Measurements from ENCODE around the gene FMNL1.

Gene FMNL1

GRCh38 chr17:45221081-45222013, at the start of gene FMNL1:
TSS of gene FMNL1 (plus strand) at chr17:45221885. CDS start at chr17:45222125, 240 bp downstream.
- DNase-seq: peak; percentile 67 to 76

DNA sequence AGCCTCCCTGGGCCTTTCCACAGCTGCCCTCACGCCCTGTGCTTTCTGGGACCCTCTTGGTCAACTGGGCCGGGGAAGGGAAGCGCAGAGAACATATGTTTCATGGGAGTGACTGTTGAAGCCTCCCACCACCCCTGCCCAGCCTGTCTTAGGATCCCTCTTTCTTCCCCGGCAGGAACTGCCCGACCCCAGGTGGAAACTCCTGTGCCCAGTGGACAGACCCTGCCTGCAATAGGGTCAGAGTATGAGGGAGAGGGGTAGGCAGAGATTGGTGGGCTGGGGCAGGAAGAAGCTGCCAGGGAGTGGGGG, 49.5 kb upstream of the FMNL1 start:
- no peak for DNase-seq

GRCh38 chr17:45172541-45173286, 49.0 kb upstream of the FMNL1 start:
- DNase-seq: peak; percentile 26 to 28

GRCh38 chr17:45175759-45176115, 45.9 kb upstream of the FMNL1 start:
- no peak for DNase-seq

DNA sequence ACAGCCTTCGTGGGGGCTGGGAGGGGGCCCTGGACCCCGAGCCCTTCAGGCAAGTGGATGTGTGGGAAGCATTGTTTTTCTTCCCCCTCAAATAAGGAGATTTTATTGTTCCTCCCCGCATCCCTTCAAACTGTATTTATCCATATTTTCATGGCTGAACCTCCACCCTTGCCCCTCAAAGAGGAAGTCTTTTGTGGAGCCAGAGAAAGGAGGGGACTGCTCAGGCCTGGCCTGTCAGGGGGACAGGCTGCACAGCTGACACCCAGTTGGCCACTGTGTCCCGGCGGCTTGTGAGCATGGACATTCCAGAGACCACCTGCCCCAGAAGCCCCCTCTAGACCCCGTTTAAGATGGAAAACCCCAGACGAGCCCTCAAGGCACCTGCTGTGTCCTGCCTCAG, 44.1 kb upstream of the FMNL1 start:
- no peak for DNase-seq

GRCh38 chr17:45184144-45184543, 37.5 kb upstream of the FMNL1 start:
- DNase-seq: no peak

DNA sequence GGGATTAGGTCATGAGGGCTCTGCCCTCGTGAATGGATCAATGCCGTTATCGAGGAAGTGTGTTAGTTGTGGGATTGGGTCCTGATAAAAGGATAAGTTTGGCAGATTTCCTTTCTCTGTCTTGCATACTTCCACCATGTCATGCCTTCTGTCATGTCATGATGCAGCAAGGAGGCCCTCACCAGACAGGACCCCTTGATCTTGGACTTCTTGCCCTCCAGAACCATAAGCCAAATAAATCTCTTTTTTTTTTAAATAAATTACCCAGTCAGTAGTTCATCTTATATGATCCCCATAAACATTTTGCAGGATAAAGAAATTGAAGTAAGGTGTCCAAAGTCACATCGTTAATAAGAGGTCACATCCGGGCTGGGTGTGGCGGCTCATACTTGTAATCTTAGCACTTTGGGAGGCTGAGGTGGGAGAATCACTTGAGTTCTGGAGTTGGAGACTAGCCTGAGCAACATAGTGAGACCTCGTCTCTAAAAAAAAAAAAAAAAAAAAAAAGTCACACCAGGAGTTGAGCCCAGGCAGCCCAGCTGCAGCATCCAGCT, 34.8 kb upstream of the FMNL1 start:
- DNase-seq: no peak

GRCh38 chr17:45189009-45189408, 32.7 kb upstream of the FMNL1 start:
- DNase-seq: no peak

DNA sequence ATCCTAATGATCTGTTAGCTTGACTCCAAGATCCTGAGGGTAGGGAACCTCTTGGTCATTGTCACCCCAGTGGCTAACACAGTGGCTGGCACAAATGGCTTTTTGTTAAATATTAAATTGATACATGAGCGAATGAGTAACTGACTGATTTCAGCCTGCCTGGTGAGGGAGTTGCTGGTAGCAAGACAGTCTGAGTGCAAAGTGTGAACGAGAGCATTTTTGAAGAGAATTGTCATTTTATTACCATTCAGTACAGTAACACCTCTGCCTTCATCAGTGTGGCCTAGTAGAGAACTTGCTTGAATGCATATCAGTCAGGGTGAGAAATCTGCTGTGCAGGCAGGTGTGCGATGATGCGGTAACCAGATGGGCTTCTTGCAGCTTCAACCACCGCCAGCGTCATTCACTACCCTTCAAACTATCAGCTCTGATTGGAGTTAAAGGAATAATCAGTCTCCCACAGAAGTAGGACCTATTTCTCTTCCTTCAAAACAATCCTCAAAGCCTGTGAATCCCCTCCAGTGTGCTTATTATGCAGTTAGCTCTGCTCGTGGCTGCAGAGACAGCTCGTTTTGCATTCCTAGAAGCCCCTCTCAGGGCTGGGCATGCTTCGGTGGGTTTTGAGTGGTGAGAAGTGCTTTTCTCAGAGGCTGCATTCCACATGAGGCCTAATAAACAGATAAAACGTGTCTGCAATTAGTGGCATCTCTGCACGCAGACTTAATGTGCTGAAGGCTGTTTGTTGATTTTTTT, 31.0 kb upstream of the FMNL1 start:
- no peak for DNase-seq

DNA sequence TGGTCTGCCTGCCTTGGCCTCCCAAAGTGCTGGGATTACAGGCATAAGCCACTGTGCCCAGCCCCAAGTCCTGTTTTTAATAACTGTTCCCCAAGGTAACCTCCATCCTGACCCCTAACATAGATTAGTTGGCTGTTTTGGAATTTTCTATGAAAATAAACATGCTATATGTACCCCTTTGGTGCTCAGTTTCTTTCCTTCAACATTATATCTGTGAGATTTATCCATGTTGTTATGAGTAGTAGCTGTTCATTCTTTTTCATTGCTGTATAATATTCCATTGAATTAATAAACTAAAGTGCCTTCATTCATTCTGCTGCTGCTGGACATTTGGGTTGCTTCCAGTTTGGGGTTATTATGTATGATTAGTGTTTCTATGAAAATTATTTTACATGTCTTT, 26.3 kb upstream of the FMNL1 start:
- DNase-seq: no peak

- DNase-seq: no peak
These were observed 24.6 kb upstream of the FMNL1 start for GRCh38 chr17:45197108-45197507.

DNA sequence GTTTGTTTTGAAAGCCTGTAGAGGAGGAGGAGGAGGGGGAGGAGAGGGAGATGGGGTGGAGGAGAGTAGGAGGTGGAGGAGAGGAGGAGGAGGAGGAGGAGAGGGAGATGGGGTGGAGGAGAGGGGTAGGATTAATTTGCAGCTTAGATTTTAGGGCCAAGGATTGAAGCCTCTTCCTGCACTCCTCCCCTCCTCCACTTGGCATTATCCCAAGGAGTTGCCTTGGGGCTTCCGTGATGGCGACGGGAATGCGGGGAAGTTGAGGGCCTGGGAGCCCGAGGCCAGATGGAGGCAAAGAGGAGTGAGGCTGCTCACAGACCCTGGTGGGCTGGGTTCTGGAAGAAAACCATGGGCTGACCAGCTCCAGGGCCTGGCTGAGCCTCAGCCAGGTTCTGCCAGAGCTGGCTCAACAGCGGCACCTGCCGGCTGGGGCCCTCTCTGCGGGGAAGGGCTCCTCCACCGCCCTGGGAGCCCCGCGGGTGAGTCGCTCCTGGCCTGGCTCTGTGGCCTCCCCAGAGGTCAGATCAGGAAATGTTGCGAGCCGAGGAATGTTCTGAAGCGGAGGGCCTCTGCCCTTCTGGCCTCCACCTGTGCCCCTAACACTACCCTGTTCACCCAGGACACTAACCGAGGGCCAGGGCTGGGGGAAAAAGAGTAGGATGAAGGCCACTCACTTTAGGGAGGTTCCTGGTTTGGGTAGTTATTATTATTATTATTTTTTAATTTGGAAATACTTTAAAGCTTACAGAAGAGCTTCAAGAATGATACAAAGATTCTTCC, 23.9 kb upstream of the FMNL1 start:
- DNase-seq: peak; percentile 84 to 98

GRCh38 chr17:45200701-45201100, 21.0 kb upstream of the FMNL1 start:
- DNase-seq: peak; percentile 37 to 55

DNA sequence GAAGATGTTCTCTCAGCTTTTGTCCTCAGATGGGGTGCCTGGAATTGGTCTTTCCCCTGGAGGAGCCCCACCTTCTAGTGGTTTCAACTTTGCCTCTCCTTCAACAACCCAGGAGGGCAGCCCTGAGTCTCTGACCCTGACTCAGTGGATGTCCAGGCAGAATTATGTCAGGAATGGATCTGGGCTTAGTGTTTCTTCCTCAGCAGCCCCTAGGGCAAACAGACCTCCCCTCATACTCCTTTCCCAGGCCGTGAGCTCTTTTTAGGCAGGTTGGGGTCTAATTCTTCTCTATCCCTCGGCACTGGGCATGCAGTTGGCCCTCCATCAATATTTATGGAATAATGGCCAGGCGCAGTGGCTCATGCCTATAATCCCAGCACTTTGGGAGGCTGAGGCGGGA, 20.2 kb upstream of the FMNL1 start:
- no peak for DNase-seq

DNA sequence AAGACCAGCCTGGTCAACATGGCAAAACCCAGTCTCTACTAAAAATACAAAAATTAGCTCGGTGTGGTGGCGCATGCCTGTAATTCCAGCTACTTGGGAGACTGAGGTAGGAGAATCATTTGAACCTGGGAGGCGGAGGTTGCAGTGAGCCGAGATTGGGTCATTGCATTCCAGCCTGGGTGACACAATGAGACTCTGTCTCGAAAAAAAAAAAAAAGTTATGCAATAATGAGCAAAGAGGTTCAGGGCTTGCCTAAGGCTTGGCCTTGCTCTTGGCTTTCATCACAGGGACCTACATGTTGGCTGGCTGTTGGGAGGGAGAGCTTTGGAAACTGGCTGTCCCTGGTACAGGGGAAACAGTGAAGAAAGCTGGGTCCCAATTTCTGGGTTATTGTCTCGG, 19.8 kb upstream of the FMNL1 start:
- DNase-seq: peak; percentile 89 to 90

DNA sequence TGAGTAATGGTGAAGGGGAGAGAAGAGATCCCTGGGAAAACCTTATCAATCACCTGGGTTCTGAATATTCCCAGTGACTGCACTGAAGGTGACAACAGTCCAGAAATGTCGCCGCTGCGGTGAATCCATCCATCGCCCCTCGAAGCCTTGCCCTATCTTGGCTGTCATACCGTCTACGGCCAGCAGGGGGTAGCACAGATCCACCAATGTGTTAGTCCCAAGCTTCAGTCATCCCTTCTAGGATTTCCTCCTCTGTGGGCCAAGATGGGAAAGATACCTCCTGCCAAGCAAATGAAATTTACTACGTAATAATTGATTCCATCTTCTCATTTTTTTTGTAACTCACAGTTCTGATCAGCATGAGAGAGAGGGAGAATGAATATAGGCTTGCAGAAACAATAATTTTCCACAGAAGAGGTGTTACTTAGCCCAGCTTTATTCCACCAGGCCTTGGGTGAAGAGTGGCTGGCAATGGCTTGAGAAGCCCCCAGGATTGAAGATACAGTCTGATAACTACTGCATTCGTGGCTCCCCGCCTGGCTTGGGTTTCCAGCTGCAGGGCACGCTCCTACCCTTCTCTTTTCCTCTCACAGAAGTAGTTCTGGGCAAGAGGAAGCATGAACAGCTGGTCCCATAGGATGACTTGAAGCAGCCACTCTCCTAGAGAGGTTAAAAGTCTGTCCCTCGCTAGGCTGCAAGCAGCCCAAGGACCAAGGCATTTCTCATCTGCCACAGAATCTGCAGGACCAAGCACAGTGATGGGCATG, 2.6 kb upstream of the FMNL1 start:
- DNase-seq: peak; percentile 63 to 98

- DNase-seq: no peak
These were observed 1.6 kb upstream of the FMNL1 start for GRCh38 chr17:45220079-45220478.

DNA sequence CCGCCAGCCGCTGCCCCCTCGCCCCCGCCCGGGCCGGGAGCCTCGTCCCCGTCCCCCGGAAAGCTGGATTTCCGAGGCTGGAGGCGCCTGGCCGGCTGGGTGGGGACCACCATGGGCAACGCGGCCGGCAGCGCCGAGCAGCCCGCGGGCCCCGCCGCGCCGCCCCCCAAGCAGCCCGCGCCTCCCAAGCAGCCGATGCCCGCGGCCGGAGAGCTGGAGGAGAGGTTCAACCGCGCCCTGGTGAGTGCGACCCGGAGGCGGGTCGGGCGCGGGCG, 266 bp downstream of the FMNL1 start:
- no peak for DNase-seq

GRCh38 chr17:45222289-45222995, 757 bp downstream of the FMNL1 start:
- DNase-seq: peak; percentile 36 to 72

- DNase-seq: peak in 1 of 2 donors; percentile 44
These were observed 1.4 kb downstream of the FMNL1 start for GRCh38 chr17:45222996-45223538.

Measured in inflammatory macrophage treated with lipopolysaccharide for 1 hour (primary cell).